Mesendoderm (in vitro differentiated cells): ENCODE results near the gene SNAP29. TPM values are rescaled to one million over a fixed set of nuclear protein-coding genes. Genes with fewer than 3 reads are reported as not detected.
A peak's percentile ranks its signal among the peaks of the same experiment; 100 is the strongest.

Experiments
- DNase-seq: peaks from one replicate; pipeline ENCODE4 v3.0.0; 2013
- H2AK5ac ChIP-seq: 2 replicates; pipeline ENCODE4 v1.6.1; 2013; ENCODE audit warnings: low read length, inconsistent platforms
- H2BK120ac ChIP-seq: 2 replicates; pipeline ENCODE4 v1.6.1; 2013; ENCODE audit warnings: low read depth, mild to moderate bottlenecking, low read length, moderate library complexity, mixed read lengths
- H2BK15ac ChIP-seq: replicated peaks from 2 replicates; pipeline ENCODE4 v1.6.1; 2013; ENCODE audit warnings: low read depth, mild to moderate bottlenecking, moderate library complexity
- H2BK5ac ChIP-seq: 2 replicates; pipeline ENCODE4 v1.6.1; 2013; ENCODE audit warnings: low read length, inconsistent platforms
- H3K18ac ChIP-seq: 2 replicates; pipeline ENCODE4 v1.6.1; 2013; ENCODE audit warnings: mild to moderate bottlenecking, low read length, mixed read lengths
- H3K23ac ChIP-seq: one replicate; pipeline ENCODE4 v1.6.1; 2013; ENCODE audit warnings: low read length
- H3K27ac ChIP-seq: 2 replicates; pipeline ENCODE4 v1.5.1; 2013; ENCODE audit warnings: low read depth, mild to moderate bottlenecking, inconsistent platforms, low read length, moderate library complexity
- H3K27me3 ChIP-seq: 2 replicates; pipeline ENCODE4 v1.6.1; 2013; ENCODE audit warnings: low read length, control low read depth, mild to moderate bottlenecking, inconsistent platforms; ENCODE audit not compliant: insufficient read depth, poor library complexity
- H3K36me3 ChIP-seq: 2 replicates; pipeline ENCODE4 v1.6.1; 2013; ENCODE audit warnings: low read length, inconsistent platforms; ENCODE audit not compliant: control insufficient read depth, insufficient read depth
- H3K4ac ChIP-seq: one replicate; pipeline ENCODE4 v1.6.1; 2013; ENCODE audit warnings: low read depth, mild to moderate bottlenecking, low read length, moderate library complexity
- H3K4me1 ChIP-seq: 2 replicates; pipeline ENCODE4 v1.6.1; 2013; ENCODE audit warnings: low read depth, low read length, inconsistent platforms; ENCODE audit not compliant: control insufficient read depth
- H3K4me2 ChIP-seq: 2 replicates; pipeline ENCODE4 v1.6.1; 2013; ENCODE audit warnings: low read length
- H3K4me3 ChIP-seq: 2 replicates; pipeline ENCODE4 v1.5.1; 2013; ENCODE audit warnings: mild to moderate bottlenecking, low read length
- H3K56ac ChIP-seq: one replicate; pipeline ENCODE4 v1.6.1; 2013; ENCODE audit warnings: low read length
- H3K79me1 ChIP-seq: 2 replicates; pipeline ENCODE4 v1.6.1; 2013; ENCODE audit warnings: low read length, inconsistent platforms
- H3K79me2 ChIP-seq: 2 replicates; pipeline ENCODE4 v1.6.1; 2013; ENCODE audit warnings: mild to moderate bottlenecking, low read length; ENCODE audit not compliant: control insufficient read depth, insufficient read depth
- H3K9ac ChIP-seq: 2 replicates; pipeline ENCODE4 v1.6.1; 2013; ENCODE audit warnings: low read length, inconsistent platforms
- H4K5ac ChIP-seq: one replicate; pipeline ENCODE4 v1.6.1; 2013; ENCODE audit warnings: low read length
- H4K8ac ChIP-seq: one replicate; pipeline ENCODE4 v1.6.1; 2013; ENCODE audit warnings: low read depth, mild to moderate bottlenecking, control low read depth, low read length, moderate library complexity
- WGBS: extraction: QIAGEN DNeasy Blood & Tissue Kit; methylation state at CpG from one replicate; pipeline ENCODE4 v1.1.7; 2013; ENCODE audit warnings: low lambda C conversion rate, missing lambda C conversion rate; ENCODE audit not compliant: insufficient coverage; ENCODE audit errors: extremely low coverage; 5-methylcytosine and 5-hydroxymethylcytosine counted together
- polyA plus RNA-seq, 2 experiments: library from polyadenylated mRNA; stranded (reverse); fragments of 200-250 nt; gene quantifications; one replicate each; pipeline ENCODE4 v1.2.3, GENCODE V29; 2013

SNAP29 gene
- 16.3 TPM for polyA plus RNA-seq (2013, experiment 1 of 2)
- 16.0 TPM for polyA plus RNA-seq (2013, experiment 2 of 2)

DNA sequence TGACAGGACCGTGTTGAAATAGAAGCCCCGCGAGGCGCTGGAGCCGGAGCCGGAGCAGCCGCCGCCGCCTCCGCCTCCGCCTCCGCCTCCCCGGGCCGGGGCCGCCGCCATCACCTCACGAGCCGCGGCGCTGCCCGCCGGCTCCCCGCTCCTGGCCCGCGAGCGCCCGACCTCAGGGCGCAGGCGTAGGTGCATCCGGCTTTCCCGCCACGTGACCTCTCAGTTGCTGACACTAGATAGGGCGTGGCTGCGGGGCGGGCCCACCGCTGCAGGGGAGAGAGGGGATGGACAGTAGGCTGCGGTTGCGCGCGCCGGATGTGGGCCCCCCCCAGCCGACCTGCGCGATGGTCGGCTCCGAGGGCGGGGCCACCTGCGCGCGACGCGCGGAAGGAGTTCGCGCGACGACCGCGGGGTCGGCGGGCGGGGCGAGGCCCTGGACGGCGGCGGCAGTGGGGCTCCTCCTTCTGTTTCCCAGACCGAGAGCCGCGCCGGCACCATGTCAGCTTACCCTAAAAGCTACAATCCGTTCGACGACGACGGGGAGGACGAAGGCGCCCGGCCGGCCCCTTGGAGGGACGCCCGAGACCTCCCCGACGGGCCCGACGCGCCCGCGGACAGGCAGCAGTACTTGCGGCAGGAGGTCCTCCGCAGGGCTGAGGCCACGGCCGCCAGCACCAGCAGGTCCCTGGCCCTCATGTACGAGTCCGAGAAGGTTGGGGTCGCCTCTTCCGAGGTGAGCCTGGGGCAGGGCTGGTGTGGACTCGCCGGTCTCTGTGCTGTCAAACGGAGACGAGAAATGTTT is at the start of gene SNAP29, which contains the start of gene PI4KA:
SNAP29 (plus strand) TSS at position 393 of the 802 bp plus-strand sequence; CDS start at position 497, 104 bp downstream.
PI4KA (minus strand) TSS at position 197 of the 802 bp plus-strand sequence; CDS start at position 111, 86 bp downstream.
- Histone ChIP-seq H3K79me2 (peaks cover 9% of the 10 kb centered on the region), H3K56ac (peak within 1 kb of the TSS; percentile 92)

DNA sequence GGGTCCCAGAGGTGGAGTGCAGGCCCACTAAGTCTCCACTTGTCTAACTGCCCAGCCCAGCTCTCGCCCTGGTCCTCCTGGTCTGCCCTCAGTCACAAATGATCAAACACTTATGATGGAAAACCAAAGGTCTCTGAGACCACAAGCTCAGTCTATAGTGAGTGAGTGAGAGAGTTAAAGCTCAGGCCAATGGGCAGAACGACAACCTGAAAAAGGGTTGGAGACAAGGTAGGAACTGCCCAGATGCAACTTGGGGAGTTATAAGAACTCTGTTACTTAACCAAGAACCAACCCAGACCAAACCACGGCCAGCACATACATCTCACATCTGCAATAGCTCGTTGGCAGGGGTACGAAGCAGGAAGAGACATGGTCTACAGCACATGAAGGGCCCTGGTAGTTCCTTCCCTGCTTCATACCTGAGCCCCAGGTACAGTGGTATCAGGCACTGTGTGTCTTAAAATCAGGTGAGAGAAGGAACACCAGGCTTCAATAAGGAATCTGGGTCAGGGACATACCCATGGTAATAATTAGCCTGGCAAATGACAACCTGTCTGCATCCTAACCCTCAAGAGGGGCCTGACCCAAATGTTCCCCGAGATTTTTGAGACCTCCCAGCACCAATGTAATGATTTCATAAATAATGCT is 49.1 kb upstream of the SNAP29 start:
- H3K27ac ChIP-seq: no peak overlapping the region
- H4K8ac ChIP-seq: no peak overlapping the region
- H3K79me2 ChIP-seq: no peaks in the 10 kb centered on the region
- no CpG with 5 or more reads among the region's 6 CpGs for WGBS
- no peak overlapping the region for H3K23ac ChIP-seq
- no peak for DNase-seq
- no peak overlapping the region for H2BK120ac ChIP-seq
- H3K27me3 ChIP-seq: no peaks in the 10 kb centered on the region
- no peak overlapping the region for H3K9ac ChIP-seq
- no peak overlapping the region for H3K4ac ChIP-seq
- peaks cover 4% of the 10 kb centered on the region for H3K36me3 ChIP-seq
- no peaks in the 10 kb centered on the region for H3K4me1 ChIP-seq
- H3K56ac ChIP-seq: no peak overlapping the region
- no peak overlapping the region for H3K18ac ChIP-seq
- H3K4me2 ChIP-seq: no peak overlapping the region
- no peak overlapping the region for H2BK5ac ChIP-seq
- no peak overlapping the region for H2BK15ac ChIP-seq
- no peak overlapping the region for H2AK5ac ChIP-seq
- H4K5ac ChIP-seq: no peak overlapping the region
- H3K4me3 ChIP-seq: no peak overlapping the region
- no peaks in the 10 kb centered on the region for H3K79me1 ChIP-seq

More for the DNA sequence above, at the start of gene SNAP29, which contains the start of gene PI4KA:
- Histone ChIP-seq H3K23ac (no peak within 1 kb of the TSS), H2BK120ac (no peak within 1 kb of the TSS), H3K4me3 (peak within 1 kb of the TSS; percentile 74), H3K9ac (peak within 1 kb of the TSS; percentile 88), H2BK15ac (no peak within 1 kb of the TSS), H3K79me1 (peaks cover 13% of the 10 kb centered on the region), H3K4me2 (peak within 1 kb of the TSS; percentile 100), H3K18ac (peak within 1 kb of the TSS; percentile 5), H3K4ac (no peak within 1 kb of the TSS), H3K27me3 (no peaks in the 10 kb centered on the region), H2BK5ac (no peak within 1 kb of the TSS), H3K36me3 (no peaks in the 10 kb centered on the region), H2AK5ac (no peak within 1 kb of the TSS), H4K8ac (no peak within 1 kb of the TSS), H3K27ac (peak within 1 kb of the TSS; percentile 73), H4K5ac (no peak within 1 kb of the TSS), H3K4me1 (peaks cover 5% of the 10 kb centered on the region)
- WGBS: no CpG with 5 or more reads among the region's 100 CpGs
- peak; percentile 99 for DNase-seq

DNA sequence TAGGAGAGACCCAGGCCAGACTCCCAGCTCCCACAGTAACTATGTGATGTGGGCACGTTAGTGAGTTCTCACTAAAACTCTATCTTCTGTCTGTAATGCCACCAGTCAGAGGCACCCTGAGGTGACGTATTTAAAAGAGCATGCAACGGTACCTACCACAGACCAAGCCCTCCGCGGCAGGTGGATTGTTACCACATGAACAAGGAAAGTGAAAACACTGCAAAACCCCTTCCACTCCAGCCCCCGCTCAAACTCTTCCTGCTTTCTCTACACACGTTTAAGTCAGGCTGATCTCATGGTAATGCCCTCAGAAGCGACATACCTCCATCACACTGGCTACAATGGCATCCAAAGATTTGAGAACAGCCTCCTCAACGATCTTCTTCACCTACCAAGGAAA is 48.2 kb upstream of the SNAP29 start:
- no CpG with 5 or more reads among the region's 9 CpGs for WGBS
- Histone ChIP-seq H3K23ac (no peak overlapping the region), H4K5ac (no peak overlapping the region), H3K9ac (no peak overlapping the region), H3K27ac (no peak overlapping the region), H3K27me3 (no peaks in the 10 kb centered on the region), H3K4me1 (no peaks in the 10 kb centered on the region), H2BK120ac (no peak overlapping the region), H4K8ac (no peak overlapping the region), H3K56ac (no peak overlapping the region), H3K79me1 (no peaks in the 10 kb centered on the region), H3K4ac (no peak overlapping the region), H3K4me2 (no peak overlapping the region), H2BK15ac (no peak overlapping the region), H3K18ac (no peak overlapping the region), H3K36me3 (peaks cover 3% of the 10 kb centered on the region), H2AK5ac (no peak overlapping the region), H3K79me2 (no peaks in the 10 kb centered on the region), H3K4me3 (no peak overlapping the region), H2BK5ac (no peak overlapping the region)
- DNase-seq: no peak

DNA sequence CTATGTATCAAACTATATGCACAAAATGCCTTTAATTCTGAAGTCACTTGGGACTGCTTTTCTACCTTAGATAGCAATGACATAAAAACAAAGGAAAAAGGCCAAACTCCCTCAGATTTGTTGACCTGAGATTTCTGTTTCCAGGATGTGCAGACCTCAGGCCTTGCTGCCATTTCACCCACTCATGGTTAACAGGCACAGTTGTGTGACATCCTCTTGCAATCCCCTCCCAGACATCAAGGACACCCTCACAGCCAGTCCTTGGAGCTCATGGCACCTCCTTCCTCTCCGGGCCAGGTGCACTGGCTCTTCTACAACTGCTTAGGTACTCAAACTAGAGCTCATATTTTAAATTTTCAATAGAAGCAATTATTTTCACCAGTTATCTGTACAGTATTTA is 47.6 kb upstream of the SNAP29 start:
- no peak overlapping the region for H3K27ac ChIP-seq
- H2BK15ac ChIP-seq: no peak overlapping the region
- H2BK120ac ChIP-seq: no peak overlapping the region
- no peak overlapping the region for H4K5ac ChIP-seq
- no CpG with 5 or more reads among the region's 1 CpG for WGBS
- DNase-seq: no peak
- no peak overlapping the region for H3K4me2 ChIP-seq
- no peaks in the 10 kb centered on the region for H3K79me2 ChIP-seq
- no peak overlapping the region for H2BK5ac ChIP-seq
- no peak overlapping the region for H3K56ac ChIP-seq
- no peaks in the 10 kb centered on the region for H3K27me3 ChIP-seq
- no peak overlapping the region for H3K23ac ChIP-seq
- no peak overlapping the region for H3K18ac ChIP-seq
- H3K4me3 ChIP-seq: no peak overlapping the region
- no peak overlapping the region for H4K8ac ChIP-seq
- no peaks in the 10 kb centered on the region for H3K4me1 ChIP-seq
- H3K9ac ChIP-seq: no peak overlapping the region
- no peaks in the 10 kb centered on the region for H3K79me1 ChIP-seq
- peaks cover 3% of the 10 kb centered on the region for H3K36me3 ChIP-seq
- H2AK5ac ChIP-seq: no peak overlapping the region
- no peak overlapping the region for H3K4ac ChIP-seq

DNA sequence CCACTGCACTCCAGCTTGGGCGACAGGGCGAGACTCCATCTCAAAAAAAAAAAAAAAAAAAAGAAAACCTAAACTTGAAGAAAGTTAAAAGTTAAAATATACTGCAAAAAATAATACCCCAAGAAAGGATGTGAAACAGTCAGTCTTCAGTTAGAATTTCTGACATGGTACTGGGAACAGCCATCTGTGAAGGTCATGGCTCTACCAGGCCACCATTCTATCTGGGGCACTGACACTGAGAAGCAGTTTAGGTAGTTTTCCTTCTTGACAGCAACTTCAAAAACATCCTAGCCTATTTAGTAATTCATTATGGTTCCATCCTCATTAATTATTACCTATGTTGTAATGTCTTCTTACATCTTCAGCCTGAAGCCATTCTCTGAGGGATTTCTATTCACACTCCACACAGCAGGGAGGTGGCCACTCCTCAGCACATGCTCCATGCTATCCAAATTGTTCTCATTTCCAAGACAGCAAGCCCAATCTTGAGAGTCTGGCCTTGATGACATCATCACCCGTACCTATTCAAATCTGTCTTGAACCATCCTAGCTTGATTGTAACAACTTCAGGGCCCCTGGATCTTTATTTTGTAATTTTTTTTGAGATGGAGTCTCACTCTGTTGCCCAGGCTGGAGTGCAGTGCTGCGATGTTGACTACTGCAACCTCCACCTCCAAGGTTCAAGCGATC is 46.7 kb upstream of the SNAP29 start:
- Histone ChIP-seq H3K4ac (no peak overlapping the region), H2BK120ac (no peak overlapping the region), H3K27me3 (no peaks in the 10 kb centered on the region), H3K23ac (no peak overlapping the region), H2BK15ac (no peak overlapping the region), H3K27ac (no peak overlapping the region), H2BK5ac (no peak overlapping the region), H4K8ac (no peak overlapping the region), H3K56ac (no peak overlapping the region), H3K79me1 (no peaks in the 10 kb centered on the region), H3K4me3 (no peak overlapping the region), H3K4me1 (no peaks in the 10 kb centered on the region), H3K36me3 (peaks cover 3% of the 10 kb centered on the region), H2AK5ac (no peak overlapping the region), H4K5ac (no peak overlapping the region), H3K9ac (no peak overlapping the region), H3K4me2 (no peak overlapping the region), H3K79me2 (no peaks in the 10 kb centered on the region), H3K18ac (no peak overlapping the region)
- WGBS: no CpG with 5 or more reads among the region's 5 CpGs
- no peak for DNase-seq
